ENCODE data around the gene PPP2R5C. TPM values are rescaled to one million over a fixed set of nuclear protein-coding genes. Genes with fewer than 3 reads are reported as not detected.

PPP2R5C gene
- total RNA-seq, 1 donor from 2014 or later = 134 TPM

DNA sequence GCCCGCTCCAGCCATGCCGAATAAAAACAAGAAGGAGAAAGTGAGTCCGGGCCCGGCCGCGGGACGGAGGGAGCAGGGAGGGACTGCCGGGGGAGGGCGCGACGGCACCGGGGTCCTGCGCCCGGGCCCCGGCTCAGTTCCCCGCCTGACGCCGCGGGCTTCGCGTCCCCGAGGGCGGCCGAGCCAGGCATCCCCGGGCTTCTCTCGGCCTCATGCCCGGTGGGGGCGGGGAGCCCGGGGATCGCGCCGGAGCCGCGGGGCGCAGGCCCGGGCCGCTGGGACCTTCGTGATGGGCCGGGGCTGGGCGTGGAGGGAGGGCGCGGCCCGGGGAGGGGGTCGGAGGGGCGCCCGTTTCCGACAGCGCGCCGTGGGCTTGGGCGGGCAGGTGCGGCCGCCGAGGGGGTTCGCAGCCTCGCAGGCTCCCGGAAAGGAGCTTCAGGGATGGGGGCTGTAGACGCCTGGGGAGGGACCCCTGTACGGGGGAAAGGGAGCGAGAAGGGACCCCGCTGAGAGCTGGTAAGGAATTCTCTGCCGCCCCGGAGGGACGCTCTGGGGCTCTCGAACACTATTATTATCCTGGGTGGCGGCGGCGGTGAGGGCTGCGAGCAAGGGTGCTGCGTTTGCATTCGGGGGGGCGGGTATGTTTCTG, 496 bp downstream of the PPP2R5C start:
- H3K27ac Mint-ChIP-seq (ENCODE audit: unreplicated experiment) = no peak overlapping the region
- TF ChIP-seq, protein P1, sequence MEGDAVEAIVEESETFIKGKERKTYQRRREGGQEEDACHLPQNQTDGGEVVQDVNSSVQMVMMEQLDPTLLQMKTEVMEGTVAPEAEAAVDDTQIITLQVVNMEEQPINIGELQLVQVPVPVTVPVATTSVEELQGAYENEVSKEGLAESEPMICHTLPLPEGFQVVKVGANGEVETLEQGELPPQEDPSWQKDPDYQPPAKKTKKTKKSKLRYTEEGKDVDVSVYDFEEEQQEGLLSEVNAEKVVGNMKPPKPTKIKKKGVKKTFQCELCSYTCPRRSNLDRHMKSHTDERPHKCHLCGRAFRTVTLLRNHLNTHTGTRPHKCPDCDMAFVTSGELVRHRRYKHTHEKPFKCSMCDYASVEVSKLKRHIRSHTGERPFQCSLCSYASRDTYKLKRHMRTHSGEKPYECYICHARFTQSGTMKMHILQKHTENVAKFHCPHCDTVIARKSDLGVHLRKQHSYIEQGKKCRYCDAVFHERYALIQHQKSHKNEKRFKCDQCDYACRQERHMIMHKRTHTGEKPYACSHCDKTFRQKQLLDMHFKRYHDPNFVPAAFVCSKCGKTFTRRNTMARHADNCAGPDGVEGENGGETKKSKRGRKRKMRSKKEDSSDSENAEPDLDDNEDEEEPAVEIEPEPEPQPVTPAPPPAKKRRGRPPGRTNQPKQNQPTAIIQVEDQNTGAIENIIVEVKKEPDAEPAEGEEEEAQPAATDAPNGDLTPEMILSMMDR (conservative IDR thresholded peaks at IDR 0.05) = no peak
- no peak for DNase-seq (ENCODE audit: low read depth, low spot score)

DNA sequence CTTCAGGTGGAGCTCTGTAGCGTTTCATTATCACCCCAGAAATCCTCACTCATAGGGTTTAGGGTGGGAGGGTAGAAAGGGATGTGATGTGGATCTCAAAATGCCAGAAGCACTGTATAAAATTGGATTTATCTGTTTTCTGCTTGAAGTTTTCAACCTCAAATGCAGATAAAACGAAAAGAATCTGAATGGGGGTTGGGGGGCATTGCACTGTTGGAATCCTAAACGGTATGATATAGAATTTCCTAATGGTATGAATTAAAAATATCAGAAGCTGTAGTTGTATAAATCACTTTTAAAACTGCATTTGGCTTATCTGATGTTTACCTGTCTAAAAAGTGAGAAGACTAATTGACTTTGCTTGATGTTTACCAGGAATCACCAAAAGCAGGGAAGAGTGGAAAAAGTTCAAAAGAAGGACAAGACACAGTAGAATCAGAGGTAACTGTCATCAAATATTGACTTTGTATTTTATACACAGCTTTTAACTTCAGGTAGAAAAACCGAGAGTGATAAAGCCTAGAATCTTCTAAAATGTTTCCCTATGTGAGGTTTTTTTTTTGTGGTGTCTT, 1.1 kb downstream of the PPP2R5C start:
- peaks cover 14% of the 10 kb centered on the region for H3K27me3 Mint-ChIP-seq (ENCODE audit: low read depth)
- peak overlapping the region; percentile 94 for H3K4me3 Mint-ChIP-seq
- H3K4me1 Mint-ChIP-seq = peaks cover 9% of the 10 kb centered on the region
- no peaks in the 10 kb centered on the region for H3K9me3 Mint-ChIP-seq
- DNase-seq (ENCODE audit: low read depth, low spot score) = no peak
- no peak overlapping the region for H3K27ac Mint-ChIP-seq (ENCODE audit: unreplicated experiment)
- H3K36me3 Mint-ChIP-seq (ENCODE audit: low read depth) = peaks cover 4% of the 10 kb centered on the region
- TF ChIP-seq, protein P1 (conservative IDR thresholded peaks at IDR 0.05) = no peak

More for the DNA sequence above, 496 bp downstream of the PPP2R5C start:
- Mint-ChIP-seq H3K9me3 (no peaks in the 10 kb centered on the region), H3K27me3 (ENCODE audit: low read depth) (peaks cover 14% of the 10 kb centered on the region), H3K36me3 (ENCODE audit: low read depth) (peaks cover 4% of the 10 kb centered on the region), H3K4me1 (peaks cover 9% of the 10 kb centered on the region), H3K4me3 (peak overlapping the region; percentile 94)

DNA sequence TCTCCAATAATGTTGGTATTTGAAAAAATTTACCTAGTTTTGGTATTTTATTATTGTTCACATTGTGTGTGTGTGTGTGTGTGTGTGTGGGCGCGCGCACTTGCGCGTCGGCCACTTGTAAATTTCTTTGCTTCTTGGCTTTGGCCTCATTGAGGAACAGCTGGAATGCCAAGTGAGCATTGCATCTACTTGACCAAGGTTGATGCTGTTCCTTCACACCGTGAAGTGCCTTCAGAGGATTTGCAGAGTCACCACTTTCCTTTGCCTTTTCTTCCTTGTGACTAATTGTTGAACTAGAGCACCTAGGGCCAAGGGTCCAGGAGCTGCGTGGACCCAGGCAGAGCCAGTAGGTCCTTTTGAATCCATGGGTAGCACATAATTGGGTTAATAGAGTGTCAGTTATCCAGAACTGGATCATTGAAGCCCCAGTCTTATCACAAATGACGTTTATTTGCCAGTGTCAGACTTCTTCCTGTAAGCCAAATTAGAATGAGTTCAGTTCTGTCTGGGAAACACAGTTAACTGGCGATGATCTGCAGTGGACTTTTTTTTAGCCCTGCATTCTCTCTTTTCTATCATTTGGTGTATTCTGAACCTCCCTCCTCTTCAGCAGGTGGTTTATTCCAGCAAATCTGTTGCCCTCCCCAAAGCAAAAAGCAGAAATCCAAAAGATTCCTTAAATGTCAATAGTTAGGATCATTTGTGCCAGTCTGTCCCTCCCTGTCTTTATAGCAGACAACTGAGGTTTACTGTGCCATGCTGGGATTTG, 2.6 kb downstream of the PPP2R5C start:
- Mint-ChIP-seq H3K27ac (ENCODE audit: unreplicated experiment) (no peak overlapping the region), H3K4me1 (peaks cover 9% of the 10 kb centered on the region), H3K4me3 (peak overlapping the region; percentile 85), H3K9me3 (no peaks in the 10 kb centered on the region), H3K36me3 (ENCODE audit: low read depth) (peaks cover 4% of the 10 kb centered on the region), H3K27me3 (ENCODE audit: low read depth) (peaks cover 11% of the 10 kb centered on the region)
- TF ChIP-seq, protein P1 (conservative IDR thresholded peaks at IDR 0.05) = no peak
- DNase-seq (ENCODE audit: low read depth, low spot score) = no peak

DNA sequence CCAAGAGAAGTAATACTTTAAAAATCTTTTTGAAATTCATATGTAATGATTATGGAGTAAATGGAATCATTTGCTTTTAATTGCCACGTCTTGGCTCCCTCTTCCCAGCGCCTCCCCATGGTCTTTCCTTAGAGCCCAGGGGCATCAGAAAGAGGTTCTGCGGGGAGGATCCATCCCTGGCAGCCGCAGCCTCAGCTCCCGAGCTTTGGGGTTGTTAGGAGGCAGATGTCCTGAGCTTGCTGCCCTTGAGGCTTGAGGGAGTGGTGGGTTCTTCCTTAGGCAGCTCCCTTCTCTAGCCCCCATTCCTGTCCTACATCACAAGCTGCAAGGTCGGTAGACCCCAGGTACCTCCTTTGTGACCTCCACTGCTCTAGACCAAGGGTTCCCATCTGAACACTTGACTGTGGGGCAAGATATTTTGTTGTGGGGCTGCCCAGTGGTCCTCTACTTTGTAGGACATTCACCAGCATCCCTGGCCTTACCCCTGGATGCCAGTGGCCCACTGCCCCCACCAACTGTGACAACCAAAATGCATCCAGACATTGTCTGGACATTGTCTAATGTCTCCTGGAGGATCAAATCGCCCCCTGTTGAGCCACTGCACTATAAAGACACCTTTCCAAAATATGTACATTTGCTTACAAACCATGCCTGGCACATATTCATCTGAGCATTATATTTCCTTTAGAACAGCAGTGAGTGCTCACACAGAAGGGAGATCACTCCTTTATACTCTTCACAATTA, 6.3 kb downstream of the PPP2R5C start:
- no peak overlapping the region for H3K27ac Mint-ChIP-seq (ENCODE audit: unreplicated experiment)
- peaks cover 4% of the 10 kb centered on the region for H3K36me3 Mint-ChIP-seq (ENCODE audit: low read depth)

DNA sequence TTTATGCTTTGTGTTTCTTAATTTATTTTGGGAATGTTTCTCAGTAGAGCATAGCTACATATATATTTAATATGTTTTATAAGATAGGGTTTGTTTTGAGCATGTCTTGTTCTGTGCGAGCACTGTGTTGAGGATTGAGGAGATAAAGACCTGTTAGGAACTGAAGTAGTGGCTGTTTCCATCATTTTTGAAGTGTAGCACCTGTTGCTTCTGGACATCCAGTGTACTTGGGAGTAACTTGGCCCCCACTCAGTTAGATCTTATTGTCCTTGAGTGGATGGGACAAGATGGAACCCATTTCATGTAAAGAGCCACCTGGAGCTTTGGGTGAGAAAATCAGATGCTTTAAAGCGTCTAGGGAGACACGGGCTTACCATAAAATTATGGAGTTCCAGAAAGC, 8.7 kb downstream of the PPP2R5C start:
- H3K9me3 Mint-ChIP-seq = no peaks in the 10 kb centered on the region
- TF ChIP-seq, protein P1 (conservative IDR thresholded peaks at IDR 0.05) = no peak
- no peaks in the 10 kb centered on the region for H3K27me3 Mint-ChIP-seq (ENCODE audit: low read depth)
- H3K36me3 Mint-ChIP-seq (ENCODE audit: low read depth) = no peaks in the 10 kb centered on the region
- peak overlapping the region; percentile 20 for H3K27ac Mint-ChIP-seq (ENCODE audit: unreplicated experiment)
- DNase-seq (ENCODE audit: low read depth, low spot score) = no peak
- H3K4me3 Mint-ChIP-seq = no peak overlapping the region
- peaks cover 31% of the 10 kb centered on the region for H3K4me1 Mint-ChIP-seq

More for the DNA sequence above, 6.3 kb downstream of the PPP2R5C start:
- no peak for DNase-seq (ENCODE audit: low read depth, low spot score)
- Mint-ChIP-seq H3K4me1 (peaks cover 8% of the 10 kb centered on the region), H3K4me3 (no peak overlapping the region), H3K27me3 (ENCODE audit: low read depth) (peaks cover 5% of the 10 kb centered on the region), H3K9me3 (no peaks in the 10 kb centered on the region)
- TF ChIP-seq, protein P1 (conservative IDR thresholded peaks at IDR 0.05) = no peak

All from neural crest cell (in vitro differentiated cells).